ENCODE measurements around the gene PIK3CD. TPM values are rescaled to one million over a fixed set of nuclear protein-coding genes. Genes with fewer than 3 reads are reported as not detected.

PIK3CD gene
- total and polyA plus RNA-seq, 2 experiments from 2014 or later, result 1.2 to 1.3 TPM

DNA sequence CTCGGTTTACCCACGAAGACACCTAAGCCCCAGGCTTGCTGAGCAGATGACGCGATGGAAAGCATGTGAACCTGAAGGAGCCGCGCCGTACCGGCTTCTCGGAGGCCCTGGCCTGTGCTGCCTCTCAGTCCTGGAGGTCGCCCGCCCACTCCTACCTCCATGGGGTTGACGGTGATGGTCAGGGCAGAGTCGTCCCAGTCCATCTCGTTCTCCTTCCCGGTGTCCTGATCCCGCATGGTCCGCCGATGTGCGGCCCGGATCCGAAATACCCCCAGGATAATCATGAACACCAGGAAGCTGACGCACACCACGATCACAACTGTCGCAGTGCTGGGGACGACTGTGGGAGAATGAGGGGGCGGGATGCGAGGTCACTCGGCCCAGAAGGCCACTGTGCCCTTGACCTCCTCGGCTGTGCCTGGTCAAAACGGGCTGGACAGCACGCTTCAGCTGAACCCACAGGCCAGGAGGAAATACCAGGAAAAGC is 79.6 kb downstream of the PIK3CD start:
- H3K9me2 ChIP-seq (replicated peaks; ENCODE audit: insufficient read depth), result no peaks in the 10 kb centered on the region
- no peak for DNase-seq (ENCODE audit: low spot score)
- no peaks in the 10 kb centered on the region for H4K20me1 ChIP-seq (ENCODE audit: insufficient read depth, poor library complexity, severe bottlenecking)
- H3K4me1 ChIP-seq (ENCODE audit: insufficient read depth), result no peaks in the 10 kb centered on the region
- no peaks in the 10 kb centered on the region for H3K27me3 ChIP-seq
- no peak for TF ChIP-seq EZH2 (IDR thresholded peaks at IDR 0.05; ENCODE audit: borderline replicate concordance)
- TF ChIP-seq, protein P1, sequence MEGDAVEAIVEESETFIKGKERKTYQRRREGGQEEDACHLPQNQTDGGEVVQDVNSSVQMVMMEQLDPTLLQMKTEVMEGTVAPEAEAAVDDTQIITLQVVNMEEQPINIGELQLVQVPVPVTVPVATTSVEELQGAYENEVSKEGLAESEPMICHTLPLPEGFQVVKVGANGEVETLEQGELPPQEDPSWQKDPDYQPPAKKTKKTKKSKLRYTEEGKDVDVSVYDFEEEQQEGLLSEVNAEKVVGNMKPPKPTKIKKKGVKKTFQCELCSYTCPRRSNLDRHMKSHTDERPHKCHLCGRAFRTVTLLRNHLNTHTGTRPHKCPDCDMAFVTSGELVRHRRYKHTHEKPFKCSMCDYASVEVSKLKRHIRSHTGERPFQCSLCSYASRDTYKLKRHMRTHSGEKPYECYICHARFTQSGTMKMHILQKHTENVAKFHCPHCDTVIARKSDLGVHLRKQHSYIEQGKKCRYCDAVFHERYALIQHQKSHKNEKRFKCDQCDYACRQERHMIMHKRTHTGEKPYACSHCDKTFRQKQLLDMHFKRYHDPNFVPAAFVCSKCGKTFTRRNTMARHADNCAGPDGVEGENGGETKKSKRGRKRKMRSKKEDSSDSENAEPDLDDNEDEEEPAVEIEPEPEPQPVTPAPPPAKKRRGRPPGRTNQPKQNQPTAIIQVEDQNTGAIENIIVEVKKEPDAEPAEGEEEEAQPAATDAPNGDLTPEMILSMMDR (IDR thresholded peaks at IDR 0.05; ENCODE audit: poor library complexity), result no peak
- no peak for TF ChIP-seq EZH2phosphoT487 (IDR thresholded peaks at IDR 0.05; ENCODE audit: low read depth, severe bottlenecking, unreplicated experiment)
- H3K79me2 ChIP-seq, result no peaks in the 10 kb centered on the region
- no peak overlapping the region for H3K4me3 ChIP-seq
- H3K4me2 ChIP-seq, result no peak overlapping the region
- H2AFZ ChIP-seq, result no peak overlapping the region
- no peaks in the 10 kb centered on the region for H3K36me3 ChIP-seq (replicated peaks; ENCODE audit: insufficient read depth, low read depth)
- over 99% methylated on average over 26 of the region's 31 CpGs for WGBS (ENCODE audit: low lambda C conversion rate, missing lambda C conversion rate)
- no peaks in the 10 kb centered on the region for H3K9me3 ChIP-seq (ENCODE audit: low read depth)
- H3K27ac ChIP-seq, result no peak overlapping the region

DNA sequence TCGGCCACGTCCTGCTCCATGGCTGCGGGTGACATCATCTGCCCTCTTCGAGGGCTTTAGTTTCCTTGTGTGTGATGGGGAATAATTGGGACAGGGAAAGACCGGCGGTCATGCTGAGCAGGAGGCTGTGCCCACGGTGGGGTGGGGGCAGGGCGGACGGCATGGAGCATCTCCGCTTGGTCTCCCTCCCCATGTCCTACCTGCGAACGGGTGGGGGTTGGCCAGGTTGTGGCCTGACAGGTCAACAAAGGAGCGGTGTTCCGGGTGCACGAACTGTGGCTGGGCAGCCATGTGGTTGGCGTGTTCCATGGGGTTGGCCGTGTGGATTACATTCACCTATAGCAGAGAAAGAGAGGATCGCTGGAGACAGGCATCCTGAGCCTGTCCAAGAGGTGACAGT is 80.0 kb downstream of the PIK3CD start:
- Histone ChIP-seq H3K9me2 (replicated peaks; ENCODE audit: insufficient read depth) (no peaks in the 10 kb centered on the region), H3K9me3 (ENCODE audit: low read depth) (no peaks in the 10 kb centered on the region), H3K36me3 (replicated peaks; ENCODE audit: insufficient read depth, low read depth) (no peaks in the 10 kb centered on the region), H3K4me3 (no peak overlapping the region), H3K27me3 (no peaks in the 10 kb centered on the region), H3K79me2 (no peaks in the 10 kb centered on the region), H4K20me1 (ENCODE audit: insufficient read depth, poor library complexity, severe bottlenecking) (no peaks in the 10 kb centered on the region), H3K4me1 (ENCODE audit: insufficient read depth) (no peaks in the 10 kb centered on the region), H2AFZ (no peak overlapping the region), H3K27ac (no peak overlapping the region), H3K4me2 (no peak overlapping the region)
- WGBS (ENCODE audit: low lambda C conversion rate, missing lambda C conversion rate), result 98% methylated on average over 18 of the region's 18 CpGs
- TF ChIP-seq, protein P1 (IDR thresholded peaks at IDR 0.05; ENCODE audit: poor library complexity), result no peak
- TF ChIP-seq EZH2 (IDR thresholded peaks at IDR 0.05; ENCODE audit: borderline replicate concordance) (no peak), EZH2phosphoT487 (IDR thresholded peaks at IDR 0.05; ENCODE audit: low read depth, severe bottlenecking, unreplicated experiment) (no peak)
- DNase-seq (ENCODE audit: low spot score), result peak; percentile 2

DNA sequence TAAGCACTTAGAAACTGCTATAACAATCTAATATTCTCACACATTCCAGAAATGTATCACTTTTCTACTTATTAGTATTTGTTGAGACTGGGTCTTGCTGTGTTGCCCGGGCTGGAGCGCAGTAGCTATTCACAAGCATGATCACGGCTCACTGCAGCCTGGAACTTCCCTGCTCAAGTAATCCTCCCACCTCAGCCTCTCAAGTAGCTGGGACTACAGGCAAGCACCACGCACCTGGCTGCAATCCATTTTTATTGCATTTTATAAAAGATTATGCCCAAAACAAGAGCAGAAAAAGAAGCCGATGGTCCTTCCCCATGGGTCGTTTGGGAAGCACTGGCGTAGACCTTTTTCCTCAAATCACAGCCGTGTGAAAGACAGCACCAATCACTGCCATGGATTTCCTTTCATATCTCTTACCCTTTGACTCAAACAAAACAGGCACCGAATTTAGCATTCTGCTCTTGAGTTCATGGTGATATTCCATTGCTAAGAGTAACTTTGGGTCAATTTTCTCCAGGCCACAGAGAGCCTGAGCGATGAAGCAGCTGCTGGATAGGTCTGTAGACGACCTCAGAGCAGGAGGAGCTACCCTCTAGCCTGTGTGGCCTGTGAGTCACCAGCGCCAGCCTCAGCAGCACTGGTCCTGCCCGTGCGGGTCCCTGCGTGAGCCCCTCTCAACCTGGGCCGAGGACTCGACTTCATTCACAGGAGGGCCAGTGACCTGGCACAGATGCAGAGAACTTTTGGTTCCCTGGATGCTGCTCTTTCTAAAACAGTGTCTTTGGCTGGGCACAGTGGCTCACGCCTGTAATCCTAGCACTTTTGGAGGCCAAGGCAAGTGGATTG is 80.8 kb downstream of the PIK3CD start:
- no peak overlapping the region for H3K4me2 ChIP-seq
- no peaks in the 10 kb centered on the region for H3K27me3 ChIP-seq
- H3K9me2 ChIP-seq (replicated peaks; ENCODE audit: insufficient read depth), result no peaks in the 10 kb centered on the region
- H3K79me2 ChIP-seq, result no peaks in the 10 kb centered on the region
- no peak for DNase-seq (ENCODE audit: low spot score)
- no peaks in the 10 kb centered on the region for H3K36me3 ChIP-seq (replicated peaks; ENCODE audit: insufficient read depth, low read depth)
- H3K4me1 ChIP-seq (ENCODE audit: insufficient read depth), result no peaks in the 10 kb centered on the region
- WGBS (ENCODE audit: low lambda C conversion rate, missing lambda C conversion rate), result 95% methylated on average over 18 of the region's 18 CpGs
- H4K20me1 ChIP-seq (ENCODE audit: insufficient read depth, poor library complexity, severe bottlenecking), result no peaks in the 10 kb centered on the region
- no peak overlapping the region for H2AFZ ChIP-seq
- H3K4me3 ChIP-seq, result no peak overlapping the region
- TF ChIP-seq EZH2 (IDR thresholded peaks at IDR 0.05; ENCODE audit: borderline replicate concordance), result no peak
- TF ChIP-seq, protein P1 (IDR thresholded peaks at IDR 0.05; ENCODE audit: poor library complexity), result no peak
- TF ChIP-seq EZH2phosphoT487 (IDR thresholded peaks at IDR 0.05; ENCODE audit: low read depth, severe bottlenecking, unreplicated experiment), result no peak
- H3K9me3 ChIP-seq (ENCODE audit: low read depth), result no peaks in the 10 kb centered on the region
- no peak overlapping the region for H3K27ac ChIP-seq
